Panc1 (cell line): ENCODE measurements around the gene LVRN. TPM values are rescaled to one million over a fixed set of nuclear protein-coding genes. Genes with fewer than 3 reads are reported as not detected.

Experiments used
- ATAC-seq: fragments of 200-7000 bp; cut with Tn5 transposase; 2 replicates; pipeline ENCODE4 v1.9.1; 2020; ENCODE audit warnings: mild to moderate bottlenecking, moderate library complexity
- BruUV-seq: library from RNA; stranded (reverse); fragments of 400-500 nt; replicated peaks from 2 replicates; lab custom pipeline; 2021; lab: Mats Ljungman, UMichigan
- CTCF ChIA-PET: fragments of 300-600 bp; sonication (Branson Sonifier 250); formaldehyde crosslinking; loops from one replicate; lab custom pipeline; 2022; ENCODE audit warnings: antibody characterized with exemption; lab: Charles Lee
- POLR2A ChIA-PET: fragments of 300-600 bp; sonication (Branson Sonifier 250); formaldehyde crosslinking; loops from one replicate; lab custom pipeline; 2022; ENCODE audit warnings: antibody characterized with exemption; lab: Charles Lee
- DNase-seq: peaks from one replicate; pipeline ENCODE4 v3.0.0-alpha.2; 2010; ENCODE audit warnings: low read depth, low spot score
- H3K27ac ChIP-seq: 2 replicates; pipeline ENCODE4 v1.5.1; 2011; ENCODE audit warnings: mild to moderate bottlenecking, low read length, inconsistent platforms
- H3K27me3 ChIP-seq: fragments of 200-500 bp; sonication (Bioruptor generic); 2 replicates; pipeline ENCODE4 v1.6.0; 2014; ENCODE audit warnings: low read length, inconsistent platforms; ENCODE audit not compliant: control insufficient read depth, insufficient read depth
- H3K36me3 ChIP-seq: fragments of 200-500 bp; sonication (Bioruptor generic); 2 replicates; pipeline ENCODE4 v1.5.1; 2014; ENCODE audit warnings: inconsistent platforms, mild to moderate bottlenecking, low read length, moderate library complexity; ENCODE audit not compliant: control insufficient read depth, insufficient read depth
- H3K4me1 ChIP-seq: 2 replicates; pipeline ENCODE4 v1.5.1; 2011; ENCODE audit warnings: inconsistent platforms, mild to moderate bottlenecking, low read length, moderate library complexity; ENCODE audit not compliant: control insufficient read depth, insufficient read depth
- H3K4me3 ChIP-seq, 2 experiments: 2 replicates each; pipeline ENCODE4 v1.5.1; 2011 to 2012; ENCODE audit warnings: low read depth in 2 of 2, low read length in 2 of 2, mild to moderate bottlenecking in 2 of 2, inconsistent platforms in 1 of 2, moderate library complexity in 1 of 2
- H3K9me3 ChIP-seq: fragments of 200-500 bp; sonication (Bioruptor generic); 2 replicates; pipeline ENCODE4 v1.5.1; 2014; ENCODE audit warnings: low read depth, mild to moderate bottlenecking, inconsistent platforms, low read length, moderate library complexity; ENCODE audit not compliant: control insufficient read depth, insufficient read depth
- POLR2AphosphoS5 ChIP-seq: IDR thresholded peaks from 2 replicates; pipeline ENCODE4 v1.6.1; 2012; ENCODE audit warnings: mild to moderate bottlenecking, low read depth, low read length, moderate library complexity
- SIN3A ChIP-seq: IDR thresholded peaks from 2 replicates; pipeline ENCODE4 v1.6.1; 2012; ENCODE audit warnings: low read depth, mild to moderate bottlenecking, low read length, moderate library complexity, borderline replicate concordance; ENCODE audit not compliant: insufficient read depth
- TCF7L2 ChIP-seq: IDR thresholded peaks from 2 replicates; pipeline ENCODE4 v1.6.1; 2011; ENCODE audit warnings: mild to moderate bottlenecking, low read depth, low read length, inconsistent platforms
- in situ Hi-C: cut with HindIII; loops from 2 replicates; pipeline ENCODE4 v1.10.0; 2016; ENCODE audit warnings: low sequenced_read_pairs, low pct_unique_long_range_greater_than_20kb
- intact Hi-C: fragments of 100-400 bp; cut with micrococcal nuclease; formaldehyde crosslinking; loops from one replicate; pipeline ENCODE4 v1.10.0; 2022; ENCODE audit not compliant: unreplicated experiment
- total RNA-seq: library from RNA; stranded (reverse); gene quantifications from one replicate; pipeline ENCODE4 v1.2.1, GENCODE V29; 2021; ENCODE audit not compliant: unreplicated experiment
- TF ChIP-seq, protein P1 (sequence below): fragments of 450-650 bp; IDR thresholded peaks from 2 replicates; pipeline ENCODE4 v1.5.1; 2017; ENCODE audit warnings: mild to moderate bottlenecking
- TF ChIP-seq, protein P2 (sequence below), 2 experiments: IDR thresholded peaks; 2 replicates each; pipeline ENCODE4 v1.6.1; 2011 to 2012; ENCODE audit warnings: low read depth in 2 of 2, control low read depth in 1 of 2, low read length in 1 of 2, mild to moderate bottlenecking in 1 of 2, moderate library complexity in 1 of 2; ENCODE audit not compliant: insufficient read depth in 1 of 2

The LVRN gene
- total RNA-seq, 1 experiment from 2014 or later = 0.08 TPM

DNA sequence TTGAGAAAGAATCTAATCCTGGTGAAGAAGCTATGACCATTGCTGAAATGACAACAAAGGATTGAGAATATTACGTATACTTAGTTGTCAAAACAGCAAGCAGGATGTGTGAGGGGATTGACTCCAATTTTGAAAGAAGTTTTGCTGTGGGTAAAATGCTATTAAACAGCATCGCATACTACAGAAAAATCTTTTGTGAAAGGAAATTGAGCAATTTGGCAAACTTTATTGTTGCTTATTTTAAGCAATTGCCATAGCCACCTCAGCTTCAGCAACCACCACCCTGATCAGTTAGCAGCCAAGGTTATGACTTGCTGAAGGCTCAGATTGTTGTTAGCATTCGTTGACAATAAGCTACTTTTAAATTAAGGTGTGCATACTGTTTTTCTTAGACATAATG, 47.5 kb downstream of the LVRN start:
- ChIA-PET CTCF (no interaction called here), POLR2A (no interaction called here)
- Histone ChIP-seq H3K4me3 (no peak overlapping the region), H3K4me1 (no peaks in the 10 kb centered on the region), H3K27ac (no peak overlapping the region), H3K9me3 (no peaks in the 10 kb centered on the region), H3K27me3 (no peaks in the 10 kb centered on the region), H3K36me3 (no peaks in the 10 kb centered on the region)
- in situ Hi-C loops = no loop called here
- intact Hi-C loops = no loop called here
- no TSS peak for BruUV-seq
- no peak for ATAC-seq
- TF ChIP-seq TCF7L2 (no peak), SIN3A (no peak)
- TF ChIP-seq, protein P1, sequence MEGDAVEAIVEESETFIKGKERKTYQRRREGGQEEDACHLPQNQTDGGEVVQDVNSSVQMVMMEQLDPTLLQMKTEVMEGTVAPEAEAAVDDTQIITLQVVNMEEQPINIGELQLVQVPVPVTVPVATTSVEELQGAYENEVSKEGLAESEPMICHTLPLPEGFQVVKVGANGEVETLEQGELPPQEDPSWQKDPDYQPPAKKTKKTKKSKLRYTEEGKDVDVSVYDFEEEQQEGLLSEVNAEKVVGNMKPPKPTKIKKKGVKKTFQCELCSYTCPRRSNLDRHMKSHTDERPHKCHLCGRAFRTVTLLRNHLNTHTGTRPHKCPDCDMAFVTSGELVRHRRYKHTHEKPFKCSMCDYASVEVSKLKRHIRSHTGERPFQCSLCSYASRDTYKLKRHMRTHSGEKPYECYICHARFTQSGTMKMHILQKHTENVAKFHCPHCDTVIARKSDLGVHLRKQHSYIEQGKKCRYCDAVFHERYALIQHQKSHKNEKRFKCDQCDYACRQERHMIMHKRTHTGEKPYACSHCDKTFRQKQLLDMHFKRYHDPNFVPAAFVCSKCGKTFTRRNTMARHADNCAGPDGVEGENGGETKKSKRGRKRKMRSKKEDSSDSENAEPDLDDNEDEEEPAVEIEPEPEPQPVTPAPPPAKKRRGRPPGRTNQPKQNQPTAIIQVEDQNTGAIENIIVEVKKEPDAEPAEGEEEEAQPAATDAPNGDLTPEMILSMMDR = no peak
- TF ChIP-seq, protein P2, sequence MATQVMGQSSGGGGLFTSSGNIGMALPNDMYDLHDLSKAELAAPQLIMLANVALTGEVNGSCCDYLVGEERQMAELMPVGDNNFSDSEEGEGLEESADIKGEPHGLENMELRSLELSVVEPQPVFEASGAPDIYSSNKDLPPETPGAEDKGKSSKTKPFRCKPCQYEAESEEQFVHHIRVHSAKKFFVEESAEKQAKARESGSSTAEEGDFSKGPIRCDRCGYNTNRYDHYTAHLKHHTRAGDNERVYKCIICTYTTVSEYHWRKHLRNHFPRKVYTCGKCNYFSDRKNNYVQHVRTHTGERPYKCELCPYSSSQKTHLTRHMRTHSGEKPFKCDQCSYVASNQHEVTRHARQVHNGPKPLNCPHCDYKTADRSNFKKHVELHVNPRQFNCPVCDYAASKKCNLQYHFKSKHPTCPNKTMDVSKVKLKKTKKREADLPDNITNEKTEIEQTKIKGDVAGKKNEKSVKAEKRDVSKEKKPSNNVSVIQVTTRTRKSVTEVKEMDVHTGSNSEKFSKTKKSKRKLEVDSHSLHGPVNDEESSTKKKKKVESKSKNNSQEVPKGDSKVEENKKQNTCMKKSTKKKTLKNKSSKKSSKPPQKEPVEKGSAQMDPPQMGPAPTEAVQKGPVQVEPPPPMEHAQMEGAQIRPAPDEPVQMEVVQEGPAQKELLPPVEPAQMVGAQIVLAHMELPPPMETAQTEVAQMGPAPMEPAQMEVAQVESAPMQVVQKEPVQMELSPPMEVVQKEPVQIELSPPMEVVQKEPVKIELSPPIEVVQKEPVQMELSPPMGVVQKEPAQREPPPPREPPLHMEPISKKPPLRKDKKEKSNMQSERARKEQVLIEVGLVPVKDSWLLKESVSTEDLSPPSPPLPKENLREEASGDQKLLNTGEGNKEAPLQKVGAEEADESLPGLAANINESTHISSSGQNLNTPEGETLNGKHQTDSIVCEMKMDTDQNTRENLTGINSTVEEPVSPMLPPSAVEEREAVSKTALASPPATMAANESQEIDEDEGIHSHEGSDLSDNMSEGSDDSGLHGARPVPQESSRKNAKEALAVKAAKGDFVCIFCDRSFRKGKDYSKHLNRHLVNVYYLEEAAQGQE (IDR thresholded peaks at IDR 0.05; ENCODE audit: insufficient read depth in 1 of 2, low read depth in 2 of 2, low read length in 1 of 2) = no peak
- no peak for DNase-seq

DNA sequence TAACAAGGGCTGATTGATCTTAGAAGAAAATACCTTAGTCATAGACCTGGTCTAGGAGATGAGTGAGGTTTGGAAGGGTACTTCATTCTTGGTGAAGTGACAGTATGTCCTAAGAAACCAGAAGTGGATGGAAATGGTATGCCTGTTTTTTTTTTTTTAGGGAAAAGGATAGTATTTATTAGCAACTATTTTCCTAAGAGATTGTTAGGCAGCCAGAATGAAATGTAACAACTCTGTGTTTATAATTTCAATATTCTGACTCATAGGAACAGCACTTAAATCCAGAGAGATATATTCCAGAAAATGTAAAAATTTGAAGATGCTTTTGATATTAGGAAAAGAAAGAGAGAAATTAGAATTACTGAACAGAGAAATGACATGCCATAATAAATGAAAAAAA, 48.8 kb downstream of the LVRN start:
- H3K27ac ChIP-seq = no peak overlapping the region
- TF ChIP-seq, protein P1 = no peak
- TF ChIP-seq SIN3A = no peak
- TF ChIP-seq, protein P2 (IDR thresholded peaks at IDR 0.05; ENCODE audit: insufficient read depth in 1 of 2, low read depth in 2 of 2, low read length in 1 of 2) = no peak
- TF ChIP-seq POLR2AphosphoS5 = no peak
- no peak for TF ChIP-seq TCF7L2
- ChIA-PET POLR2A (no interaction called here), CTCF (no interaction called here)
- no peaks in the 10 kb centered on the region for H3K9me3 ChIP-seq
- no peaks in the 10 kb centered on the region for H3K27me3 ChIP-seq
- intact Hi-C loops (no loop called here), in situ Hi-C loops (no loop called here)
- no peaks in the 10 kb centered on the region for H3K36me3 ChIP-seq
- ATAC-seq (no peak), DNase-seq (no peak)
- H3K4me3 ChIP-seq = no peak overlapping the region
- BruUV-seq = no TSS peak
- no peaks in the 10 kb centered on the region for H3K4me1 ChIP-seq
